SK-N-SH (cell line): ENCODE measurements around the gene ABLIM1.

Experiments
- ELF1 ChIP-seq: IDR thresholded peaks from 2 replicates; pipeline ENCODE4 v1.4.0; 2012
- EP300 ChIP-seq, 2 experiments: IDR thresholded peaks; 2 replicates each; pipeline versions ENCODE4 v1.4.0 to v1.6.1; 2012; ENCODE audit warnings: borderline replicate concordance in 1 of 2, low read depth in 1 of 2, low read length in 1 of 2
- EZH2phosphoT487 ChIP-seq: fragments of 200-600 bp; sonication (generic); IDR thresholded peaks from 2 replicates; pipeline ENCODE4 v1.6.1; 2017; ENCODE audit warnings: low read depth, mixed run types, mild to moderate bottlenecking, antibody characterized with exemption, moderate library complexity, borderline replicate concordance
- GATA2 ChIP-seq: sonication (generic); formaldehyde crosslinking; IDR thresholded peaks from 2 replicates; pipeline ENCODE4 v1.5.0; 2020; ENCODE audit warnings: mild to moderate bottlenecking, missing genetic modification reagents
- MXI1 ChIP-seq: IDR thresholded peaks from 2 replicates; pipeline ENCODE4 v1.6.1; 2012; ENCODE audit warnings: mild to moderate bottlenecking, low read depth, low read length, improper control_type of control experiment
- POLR2AphosphoS5 ChIP-seq: IDR thresholded peaks from 2 replicates; pipeline ENCODE4 v1.6.1; 2012; ENCODE audit warnings: low read depth, low read length
- TEAD4 ChIP-seq: IDR thresholded peaks from 2 replicates; pipeline ENCODE4 v1.4.0; 2012; ENCODE audit warnings: mild to moderate bottlenecking, borderline replicate concordance; ENCODE audit not compliant: insufficient read depth
- TF ChIP-seq, protein P1 (sequence below): fragments of 200-600 bp; sonication (generic); IDR thresholded peaks from 2 replicates; pipeline ENCODE4 v1.6.1; 2017; ENCODE audit warnings: antibody characterized with exemption, mild to moderate bottlenecking, moderate library complexity
- TF ChIP-seq, protein P2 (sequence below): IDR thresholded peaks from 2 replicates; pipeline ENCODE4 v1.4.0; 2012; ENCODE audit warnings: low read depth, borderline replicate concordance

DNA sequence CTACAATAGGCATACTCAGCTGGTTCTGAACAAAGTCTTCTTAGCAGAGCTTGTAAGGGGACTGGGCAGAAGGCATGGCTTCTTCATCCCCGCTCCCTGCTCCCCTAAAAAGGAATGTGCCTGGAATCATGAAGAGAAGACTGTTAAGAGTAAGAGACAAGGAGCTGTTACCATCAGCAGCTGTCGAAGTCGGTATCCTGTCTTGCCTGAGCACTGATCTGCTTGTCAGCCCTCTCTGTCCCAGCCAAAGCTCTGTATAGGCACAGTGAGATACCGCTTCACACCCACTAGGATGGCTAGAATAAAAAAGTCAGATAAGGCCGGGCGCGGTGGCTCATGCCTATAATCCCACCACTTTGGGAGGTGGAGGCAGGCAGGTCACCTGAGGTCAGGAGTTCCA lies 2.4 kb downstream of the ABLIM1 start:
- TF ChIP-seq EZH2phosphoT487, result no peak
- TF ChIP-seq, protein P1, sequence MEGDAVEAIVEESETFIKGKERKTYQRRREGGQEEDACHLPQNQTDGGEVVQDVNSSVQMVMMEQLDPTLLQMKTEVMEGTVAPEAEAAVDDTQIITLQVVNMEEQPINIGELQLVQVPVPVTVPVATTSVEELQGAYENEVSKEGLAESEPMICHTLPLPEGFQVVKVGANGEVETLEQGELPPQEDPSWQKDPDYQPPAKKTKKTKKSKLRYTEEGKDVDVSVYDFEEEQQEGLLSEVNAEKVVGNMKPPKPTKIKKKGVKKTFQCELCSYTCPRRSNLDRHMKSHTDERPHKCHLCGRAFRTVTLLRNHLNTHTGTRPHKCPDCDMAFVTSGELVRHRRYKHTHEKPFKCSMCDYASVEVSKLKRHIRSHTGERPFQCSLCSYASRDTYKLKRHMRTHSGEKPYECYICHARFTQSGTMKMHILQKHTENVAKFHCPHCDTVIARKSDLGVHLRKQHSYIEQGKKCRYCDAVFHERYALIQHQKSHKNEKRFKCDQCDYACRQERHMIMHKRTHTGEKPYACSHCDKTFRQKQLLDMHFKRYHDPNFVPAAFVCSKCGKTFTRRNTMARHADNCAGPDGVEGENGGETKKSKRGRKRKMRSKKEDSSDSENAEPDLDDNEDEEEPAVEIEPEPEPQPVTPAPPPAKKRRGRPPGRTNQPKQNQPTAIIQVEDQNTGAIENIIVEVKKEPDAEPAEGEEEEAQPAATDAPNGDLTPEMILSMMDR, result no peak
- TF ChIP-seq EP300 (IDR thresholded peaks at IDR 0.05; ENCODE audit: borderline replicate concordance in 1 of 2, low read depth in 1 of 2, low read length in 1 of 2), result no peak
- no peak for TF ChIP-seq POLR2AphosphoS5
- TF ChIP-seq, protein P2, sequence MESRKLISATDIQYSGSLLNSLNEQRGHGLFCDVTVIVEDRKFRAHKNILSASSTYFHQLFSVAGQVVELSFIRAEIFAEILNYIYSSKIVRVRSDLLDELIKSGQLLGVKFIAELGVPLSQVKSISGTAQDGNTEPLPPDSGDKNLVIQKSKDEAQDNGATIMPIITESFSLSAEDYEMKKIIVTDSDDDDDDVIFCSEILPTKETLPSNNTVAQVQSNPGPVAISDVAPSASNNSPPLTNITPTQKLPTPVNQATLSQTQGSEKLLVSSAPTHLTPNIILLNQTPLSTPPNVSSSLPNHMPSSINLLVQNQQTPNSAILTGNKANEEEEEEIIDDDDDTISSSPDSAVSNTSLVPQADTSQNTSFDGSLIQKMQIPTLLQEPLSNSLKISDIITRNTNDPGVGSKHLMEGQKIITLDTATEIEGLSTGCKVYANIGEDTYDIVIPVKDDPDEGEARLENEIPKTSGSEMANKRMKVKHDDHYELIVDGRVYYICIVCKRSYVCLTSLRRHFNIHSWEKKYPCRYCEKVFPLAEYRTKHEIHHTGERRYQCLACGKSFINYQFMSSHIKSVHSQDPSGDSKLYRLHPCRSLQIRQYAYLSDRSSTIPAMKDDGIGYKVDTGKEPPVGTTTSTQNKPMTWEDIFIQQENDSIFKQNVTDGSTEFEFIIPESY, result no peak
- TF ChIP-seq MXI1, result no peak
- no peak for TF ChIP-seq GATA2 (CRISPR knock-in tag)
- no peak for TF ChIP-seq ELF1
- no peak for TF ChIP-seq TEAD4
